BJ (cell line): ENCODE measurements around the gene LRWD1. TPM values are rescaled to one million over a fixed set of nuclear protein-coding genes. Genes with fewer than 3 reads are reported as not detected.
"Not testable (repeated sequence)": the region's sequence is repeated elsewhere in the genome, so short reads cannot be mapped to it uniquely, and the experiment has no call there.

Source experiments
- CTCF ChIA-PET: fragments of 350-600 bp; formaldehyde crosslinking; extraction: SDS; loops from one replicate; lab custom pipeline; 2021; ENCODE audit warnings: antibody characterized with exemption, inconsistent platforms; lab: Yijun Ruan, JAX
- POLR2A ChIA-PET: fragments of 300-600 bp; sonication (Branson Sonifier 250); formaldehyde crosslinking; extraction: SDS; loops from one replicate; lab custom pipeline; 2021; ENCODE audit warnings: antibody characterized with exemption; lab: Charles Lee
- DNase-seq: peaks from one replicate; pipeline ENCODE4 v3.0.0-alpha.2; 2011; ENCODE audit warnings: low read depth
- H3K27me3 ChIP-seq: 2 replicates; pipeline ENCODE4 v1.6.0; 2011; ENCODE audit warnings: low read length; ENCODE audit not compliant: control insufficient read depth, insufficient read depth
- H3K36me3 ChIP-seq: 2 replicates; pipeline ENCODE4 v1.5.1; 2011; ENCODE audit warnings: low read length; ENCODE audit not compliant: control insufficient read depth, insufficient read depth
- H3K4me3 ChIP-seq: 2 replicates; pipeline ENCODE4 v1.5.1; 2011; ENCODE audit warnings: low read depth, mild to moderate bottlenecking, control low read depth, low read length
- polyA plus RNA-seq: library from polyadenylated mRNA; depleted of rRNA; stranded (reverse); fragments of >200 nt; gene quantifications from 2 replicates; pipeline ENCODE4 v1.2.3, GENCODE V29; 2011
- TF ChIP-seq, protein P1 (sequence below): IDR thresholded peaks from 2 replicates; pipeline ENCODE4 v1.5.1; 2011; ENCODE audit warnings: low read depth, mild to moderate bottlenecking, control low read depth, inconsistent platforms, low read length, moderate library complexity; ENCODE audit not compliant: insufficient read depth

Gene LRWD1
- polyA plus RNA-seq, 1 experiment = 15.1 TPM

DNA sequence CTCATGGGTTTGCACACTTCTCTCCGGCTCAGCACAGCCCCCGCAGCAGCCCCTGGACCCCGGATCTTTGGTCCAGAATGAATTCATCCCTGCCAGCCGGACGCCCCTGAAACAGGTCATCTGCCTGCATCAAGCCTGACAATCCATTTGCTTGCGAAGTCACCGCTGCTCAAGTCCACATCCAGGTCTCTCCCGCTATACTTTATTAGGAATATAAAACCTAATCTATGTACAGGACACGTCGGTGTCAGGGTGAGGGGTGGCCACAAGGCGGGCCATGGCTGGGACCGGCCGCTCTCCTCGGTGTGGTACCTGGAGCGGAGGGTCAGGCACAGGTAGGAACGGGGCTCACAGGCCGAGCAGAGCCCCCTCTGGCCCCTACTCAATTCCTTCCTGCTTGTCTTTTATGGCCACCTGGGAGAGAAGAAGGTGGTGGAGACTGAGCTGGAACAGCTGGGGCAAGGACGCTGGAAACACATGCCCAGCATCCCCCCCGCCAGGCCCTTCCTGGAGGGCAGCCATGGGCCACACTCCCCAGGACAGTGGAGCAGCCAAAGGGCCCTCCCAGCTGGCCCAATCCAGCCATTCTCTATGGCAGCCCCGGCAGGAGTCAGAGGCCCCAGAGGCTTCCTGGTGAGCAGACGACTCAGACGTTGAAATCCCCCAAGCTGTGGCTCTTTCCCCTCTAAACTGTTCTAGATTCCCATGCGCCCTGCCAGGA lies 8.6 kb downstream of the LRWD1 start:
- POLR2A ChIA-PET = no interaction called here
- no peak for DNase-seq
- peaks cover 12% of the 10 kb centered on the region for H3K36me3 ChIP-seq
- no peaks in the 10 kb centered on the region for H3K27me3 ChIP-seq
- H3K4me3 ChIP-seq = no peak overlapping the region
- TF ChIP-seq, protein P1, sequence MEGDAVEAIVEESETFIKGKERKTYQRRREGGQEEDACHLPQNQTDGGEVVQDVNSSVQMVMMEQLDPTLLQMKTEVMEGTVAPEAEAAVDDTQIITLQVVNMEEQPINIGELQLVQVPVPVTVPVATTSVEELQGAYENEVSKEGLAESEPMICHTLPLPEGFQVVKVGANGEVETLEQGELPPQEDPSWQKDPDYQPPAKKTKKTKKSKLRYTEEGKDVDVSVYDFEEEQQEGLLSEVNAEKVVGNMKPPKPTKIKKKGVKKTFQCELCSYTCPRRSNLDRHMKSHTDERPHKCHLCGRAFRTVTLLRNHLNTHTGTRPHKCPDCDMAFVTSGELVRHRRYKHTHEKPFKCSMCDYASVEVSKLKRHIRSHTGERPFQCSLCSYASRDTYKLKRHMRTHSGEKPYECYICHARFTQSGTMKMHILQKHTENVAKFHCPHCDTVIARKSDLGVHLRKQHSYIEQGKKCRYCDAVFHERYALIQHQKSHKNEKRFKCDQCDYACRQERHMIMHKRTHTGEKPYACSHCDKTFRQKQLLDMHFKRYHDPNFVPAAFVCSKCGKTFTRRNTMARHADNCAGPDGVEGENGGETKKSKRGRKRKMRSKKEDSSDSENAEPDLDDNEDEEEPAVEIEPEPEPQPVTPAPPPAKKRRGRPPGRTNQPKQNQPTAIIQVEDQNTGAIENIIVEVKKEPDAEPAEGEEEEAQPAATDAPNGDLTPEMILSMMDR = no peak
- CTCF ChIA-PET = no interaction called here

DNA sequence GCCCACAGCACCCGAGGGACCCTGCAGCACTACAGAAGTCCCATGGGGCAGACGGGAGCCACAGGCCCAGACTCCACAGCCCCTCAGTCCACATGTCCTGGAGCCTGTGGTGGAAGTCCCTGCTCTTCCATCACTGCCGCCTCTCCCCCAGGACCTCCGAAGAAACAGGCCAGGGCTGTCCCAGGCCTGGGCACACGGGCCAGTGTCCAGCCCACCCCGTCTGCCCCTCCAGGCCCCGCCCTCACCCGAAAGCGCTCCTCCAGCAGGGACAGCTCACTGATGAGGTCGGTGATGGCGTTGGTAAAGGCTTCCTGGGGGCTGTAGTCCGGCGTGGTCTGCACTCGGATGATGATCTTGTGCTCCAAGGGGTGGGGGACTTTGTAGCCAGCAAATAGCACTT lies 9.3 kb downstream of the LRWD1 start:
- H3K4me3 ChIP-seq, H3K27me3 ChIP-seq, CTCF ChIA-PET, H3K36me3 ChIP-seq, DNase-seq, POLR2A ChIA-PET: not testable (repeated sequence)

DNA sequence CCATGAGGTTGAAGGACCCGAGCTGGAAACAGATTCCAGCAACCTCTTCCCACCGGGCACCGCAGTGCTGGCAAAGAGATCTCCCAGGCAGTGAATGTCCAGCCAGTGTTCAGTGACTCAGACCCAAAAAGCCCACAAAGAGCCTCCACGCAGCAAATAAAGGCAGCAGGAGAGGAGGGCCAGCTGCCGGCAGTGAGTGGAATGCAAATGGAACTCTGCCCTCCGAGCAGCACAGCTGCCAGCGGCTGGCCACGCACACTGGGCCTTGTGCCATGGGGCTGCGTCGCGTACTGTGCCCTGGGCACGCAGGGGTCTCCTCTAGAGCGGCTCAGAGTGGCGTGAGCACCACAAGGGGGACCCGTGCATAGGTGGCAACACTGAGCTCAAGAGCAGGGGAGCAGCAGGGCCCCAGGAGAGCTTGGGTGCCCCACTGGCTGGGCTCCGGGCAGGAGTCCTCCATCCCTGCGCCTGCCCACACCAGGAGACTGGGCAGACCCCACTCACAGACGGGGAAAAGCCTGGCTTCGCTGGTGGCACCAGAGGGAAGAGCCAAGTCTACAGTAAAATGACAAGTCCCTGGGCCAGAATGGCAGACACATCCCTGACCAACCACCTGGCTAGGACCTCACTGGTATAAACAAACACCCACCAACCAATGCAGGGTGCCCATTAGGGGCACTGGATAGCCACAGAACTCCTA lies 10.1 kb downstream of the LRWD1 start:
- H3K4me3 ChIP-seq, DNase-seq, H3K36me3 ChIP-seq, H3K27me3 ChIP-seq, POLR2A ChIA-PET, CTCF ChIA-PET: not testable (repeated sequence)

DNA sequence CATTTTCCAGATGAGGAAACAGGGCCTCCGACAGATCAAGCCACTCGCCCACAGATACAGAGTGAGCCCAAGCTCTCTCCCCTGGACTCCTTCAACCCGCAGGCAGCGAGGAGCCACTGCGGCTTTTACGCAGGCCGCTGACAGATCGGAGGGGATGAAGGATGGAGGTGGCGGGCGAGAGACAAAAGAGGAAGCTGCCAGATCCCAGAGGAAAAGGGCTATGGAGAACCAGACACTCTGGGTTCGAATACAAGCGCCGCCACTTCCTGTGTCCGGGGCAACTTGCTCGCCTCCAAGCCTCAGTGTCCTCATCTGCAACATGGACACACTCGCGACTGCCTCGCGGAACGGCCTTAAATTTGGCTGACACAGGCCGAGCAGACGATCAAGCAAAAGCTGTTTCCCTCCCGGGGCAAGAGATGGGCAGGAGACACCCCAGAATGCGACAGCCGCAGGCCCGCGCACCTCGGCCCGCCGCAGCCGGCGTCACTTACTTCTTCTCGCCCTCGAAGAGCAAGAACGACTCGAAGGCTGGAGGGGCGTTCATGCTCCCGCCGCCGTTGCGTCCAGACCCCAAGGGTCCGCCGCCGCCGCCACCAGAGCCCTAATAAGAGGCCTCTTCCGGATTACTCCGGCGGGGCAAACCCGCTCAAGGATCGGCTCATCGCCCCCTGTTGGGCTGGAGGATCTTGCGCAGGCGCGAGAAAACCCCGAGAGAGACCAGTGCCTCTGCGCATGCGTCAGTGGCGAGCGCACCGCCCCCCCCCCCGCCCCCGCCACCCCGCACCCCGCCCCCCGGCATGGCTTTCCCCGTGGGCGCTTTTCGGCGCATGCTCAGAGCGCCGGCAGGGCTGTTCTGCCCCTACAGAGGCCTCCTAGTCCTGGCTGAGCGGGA lies 13.8 kb downstream of the LRWD1 start, which contains the start of gene POLR2J:
Gene POLR2J, minus strand, starts transcription at position 609 of the 895 bp plus-strand sequence. Its CDS starts 62 bp downstream, at position 547.
- H3K4me3 ChIP-seq = peak within 1 kb of the TSS; percentile 31
- H3K36me3 ChIP-seq, H3K27me3 ChIP-seq, CTCF ChIA-PET, DNase-seq, POLR2A ChIA-PET: not testable (repeated sequence)

DNA sequence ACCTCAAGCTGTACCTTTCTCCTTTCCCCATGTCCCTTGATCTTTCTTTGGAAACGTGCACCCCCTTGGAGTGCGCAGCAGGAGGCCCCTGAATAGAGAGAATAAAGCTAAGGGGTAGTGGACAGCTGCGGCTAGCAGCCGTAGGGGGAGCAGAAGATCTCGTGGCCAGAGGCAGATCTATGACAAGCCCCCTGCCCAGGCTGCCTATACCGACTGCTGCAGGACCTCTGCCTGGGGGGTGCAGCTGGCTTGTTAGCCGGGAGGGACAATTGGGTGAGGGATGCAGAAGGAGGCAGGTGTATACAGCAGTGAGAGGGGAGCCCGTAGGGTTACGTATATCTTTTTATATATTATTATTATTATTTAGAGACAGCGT lies 14.4 kb downstream of the LRWD1 start:
- H3K27me3 ChIP-seq, CTCF ChIA-PET, H3K36me3 ChIP-seq, H3K4me3 ChIP-seq, POLR2A ChIA-PET, DNase-seq: not testable (repeated sequence)

DNA sequence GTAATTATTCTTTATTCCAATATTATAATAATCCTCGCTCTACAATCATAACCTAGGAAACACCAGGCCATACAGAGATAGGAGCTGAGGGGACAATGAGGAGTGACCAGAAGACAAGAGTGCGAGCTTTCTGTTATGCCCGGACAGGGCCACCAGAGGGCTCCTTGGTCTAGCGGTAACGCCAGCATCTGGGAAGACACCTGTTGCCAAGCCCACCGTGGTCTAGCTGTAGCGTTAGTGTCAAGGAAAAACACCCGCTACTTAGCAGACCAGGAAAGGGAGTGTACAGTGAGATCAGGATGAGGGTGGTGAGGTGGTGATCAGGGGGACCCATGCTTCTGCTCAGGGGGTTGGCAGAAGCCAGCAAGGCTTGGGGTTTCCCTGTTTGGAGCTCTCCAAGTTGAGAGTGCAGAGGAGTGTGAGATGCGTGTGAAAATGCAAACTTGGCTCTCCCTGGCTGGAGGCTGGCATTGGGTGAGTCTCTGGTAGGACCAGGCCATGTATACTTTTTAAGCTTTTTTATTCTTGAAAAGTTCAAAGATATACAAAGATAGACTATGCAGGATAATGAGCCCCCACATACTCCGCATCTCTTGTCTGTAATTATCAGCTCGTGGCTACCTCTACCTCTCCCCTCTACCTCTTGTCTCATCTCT lies 15.3 kb downstream of the LRWD1 start:
- H3K4me3 ChIP-seq, H3K27me3 ChIP-seq, DNase-seq, H3K36me3 ChIP-seq, POLR2A ChIA-PET, CTCF ChIA-PET: not testable (repeated sequence)
- TF ChIP-seq, protein P1 = peak; percentile 39; the same call in 1 of the 2 replicates

DNA sequence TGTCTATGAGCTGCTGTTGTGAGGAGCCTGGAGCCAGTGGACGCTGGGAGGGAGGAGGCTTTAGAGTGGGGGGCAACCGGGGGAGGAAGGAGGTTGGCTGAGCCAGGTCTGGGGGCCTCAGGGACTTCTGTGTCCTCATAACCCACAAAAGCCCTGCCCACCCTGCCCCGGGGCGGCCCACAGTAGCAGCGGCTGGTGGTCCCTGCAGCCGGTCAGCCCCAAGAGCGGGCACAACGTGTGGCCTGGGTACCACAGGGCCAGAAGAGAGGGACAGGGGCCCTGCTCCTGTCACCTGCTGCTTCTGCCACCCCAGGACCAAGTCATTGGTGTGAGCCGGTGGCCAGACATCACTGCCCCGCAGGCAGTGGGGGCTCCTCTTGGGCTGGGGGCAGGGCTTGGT lies 17.2 kb downstream of the LRWD1 start:
- DNase-seq, POLR2A ChIA-PET, CTCF ChIA-PET: not testable (repeated sequence)

DNA sequence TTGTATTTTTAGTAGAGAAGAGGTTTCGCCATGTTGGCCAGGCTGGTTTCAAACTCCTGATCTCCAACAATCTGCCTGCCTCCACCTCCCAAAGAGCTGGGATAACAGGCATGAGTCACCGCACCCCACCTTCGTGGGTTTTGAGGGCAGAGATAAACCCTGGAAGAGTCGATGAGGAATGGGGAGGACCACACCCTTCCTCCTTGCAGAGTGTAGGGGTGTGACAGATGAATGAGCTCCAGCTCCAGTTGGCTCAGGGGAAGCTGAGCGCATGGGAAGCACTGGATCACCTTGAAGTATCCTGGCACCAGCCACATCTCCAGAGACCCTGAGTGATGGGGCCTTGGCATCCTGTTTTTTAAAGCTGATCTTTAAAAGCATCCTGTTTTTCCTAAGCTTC lies 19.5 kb downstream of the LRWD1 start:
- H3K27me3 ChIP-seq, H3K36me3 ChIP-seq, H3K4me3 ChIP-seq, CTCF ChIA-PET, POLR2A ChIA-PET, DNase-seq: not testable (repeated sequence)

More for the DNA sequence above, 17.2 kb downstream of the LRWD1 start:
- not testable (repeated sequence) for H3K4me3 ChIP-seq, H3K27me3 ChIP-seq, H3K36me3 ChIP-seq

DNA sequence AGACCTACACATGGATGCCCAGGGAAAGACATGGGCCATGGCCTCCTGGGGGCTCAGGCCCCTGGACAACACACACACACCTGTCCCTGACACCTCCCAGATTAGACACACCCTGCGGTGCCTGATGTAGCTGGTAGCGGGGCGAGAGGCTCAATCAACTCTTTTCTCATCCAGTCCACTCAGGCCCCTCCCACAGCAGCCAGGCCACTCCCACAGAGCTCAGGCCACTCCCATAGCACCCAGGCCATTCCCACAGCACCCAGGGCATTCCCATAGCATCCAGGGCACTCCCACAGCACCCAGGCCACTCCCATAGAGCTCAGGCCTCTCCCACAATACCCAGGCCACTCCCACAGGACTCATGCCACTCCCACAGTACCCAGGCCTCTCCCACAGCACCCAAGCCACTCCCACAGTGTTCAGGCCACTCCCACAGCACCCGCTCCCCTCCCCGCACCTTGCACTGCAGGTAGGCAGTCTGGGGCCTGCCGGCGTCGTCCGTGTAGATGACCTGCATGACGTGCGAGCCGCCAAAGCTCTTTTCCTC lies 25.8 kb downstream of the LRWD1 start:
- POLR2A ChIA-PET, DNase-seq, CTCF ChIA-PET, H3K27me3 ChIP-seq, H3K36me3 ChIP-seq, H3K4me3 ChIP-seq: not testable (repeated sequence)
